Breast epithelium (tissue), 3 donors: ENCODE results near the gene PRPF31.
"Not testable (repeated sequence)": the region's sequence is repeated elsewhere in the genome, so short reads cannot be mapped to it uniquely, and the experiment has no call there.

Source experiments
- CTCF ChIP-seq, 3 donors: fragments of 450-650 bp; IDR thresholded peaks; one replicate each; pipeline ENCODE4 v1.5.1; 2016 to 2017; ENCODE audit warnings: antibody characterized with exemption in 3 of 3, mild to moderate bottlenecking in 3 of 3, moderate library complexity in 3 of 3
- POLR2AphosphoS5 ChIP-seq, 3 donors: sonication (generic); formaldehyde crosslinking; IDR thresholded peaks; one replicate each; pipeline ENCODE4 v1.6.1; 2017; ENCODE audit warnings: antibody characterized with exemption in 3 of 3

DNA sequence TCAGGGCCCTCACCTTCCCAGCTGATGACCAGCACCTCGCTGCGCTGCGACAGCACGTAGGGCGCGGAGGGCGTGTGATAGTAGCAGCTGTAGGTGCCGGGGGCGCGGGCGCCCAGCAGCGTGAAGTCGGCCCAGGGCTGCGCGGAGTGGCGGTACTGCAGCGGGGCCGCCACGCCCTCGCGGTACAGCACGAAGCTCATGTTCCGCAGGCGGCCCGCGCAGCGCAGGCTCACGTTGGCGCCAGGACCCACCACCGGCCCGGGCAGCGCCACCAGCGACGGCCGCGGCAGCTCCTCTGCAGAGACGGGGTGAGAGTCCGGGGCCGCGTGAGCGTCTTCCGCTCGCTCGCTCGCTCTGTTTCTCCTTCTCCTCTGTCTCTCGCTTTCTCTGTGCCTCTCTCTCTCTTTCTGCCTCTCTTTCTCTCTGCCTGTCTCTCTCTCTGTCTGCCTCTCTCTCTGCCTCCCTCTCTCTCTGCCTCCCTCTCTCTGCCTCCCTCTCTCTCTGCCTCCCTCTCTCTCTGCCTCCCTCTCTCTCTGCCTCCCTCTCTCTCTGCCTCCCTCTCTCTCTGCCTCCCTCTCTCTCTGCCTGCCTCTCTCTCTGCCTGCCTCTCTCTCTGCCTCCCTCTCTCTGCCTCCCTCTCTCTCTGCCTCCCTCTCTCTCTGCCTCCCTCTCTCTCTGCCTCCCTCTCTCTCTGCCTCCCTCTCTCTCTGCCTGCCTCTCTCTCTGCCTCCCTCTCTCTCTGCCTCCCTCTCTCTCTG lies 19.5 kb upstream of the PRPF31 start:
- not testable (repeated sequence) for TF ChIP-seq POLR2AphosphoS5, CTCF (IDR thresholded peaks at IDR 0.05)
